Neuronal stem cell (in vitro differentiated cells): ENCODE measurements around the gene UNCX.

Experiments used
- DNase-seq: peaks from one replicate; pipeline ENCODE4 v3.0.0-alpha.2; 2013; ENCODE audit warnings: low spot score
- H2AFZ ChIP-seq: one replicate; pipeline ENCODE4 v1.6.1; 2013; ENCODE audit warnings: mild to moderate bottlenecking, low read length, inconsistent platforms
- H2AK5ac ChIP-seq: 2 replicates; pipeline ENCODE4 v1.6.1; 2013; ENCODE audit warnings: low read depth, mild to moderate bottlenecking, inconsistent platforms, low read length, moderate library complexity, mixed read lengths
- H2BK120ac ChIP-seq: 2 replicates; pipeline ENCODE4 v1.6.1; 2013; ENCODE audit warnings: low read depth, mild to moderate bottlenecking, inconsistent platforms, low read length, moderate library complexity, mixed read lengths
- H2BK12ac ChIP-seq: one replicate; pipeline ENCODE4 v1.6.1; 2013; ENCODE audit warnings: low read length, inconsistent platforms
- H2BK15ac ChIP-seq: 2 replicates; pipeline ENCODE4 v1.6.1; 2013; ENCODE audit warnings: mild to moderate bottlenecking, low read length, inconsistent platforms, mixed read lengths
- H2BK5ac ChIP-seq: one replicate; pipeline ENCODE4 v1.6.1; 2013; ENCODE audit warnings: inconsistent platforms, mild to moderate bottlenecking, low read length, moderate library complexity
- H3K14ac ChIP-seq: one replicate; pipeline ENCODE4 v1.6.1; 2013; ENCODE audit warnings: low read length, inconsistent platforms
- H3K18ac ChIP-seq: 2 replicates; pipeline ENCODE4 v1.6.1; 2013; ENCODE audit warnings: low read length, inconsistent platforms
- H3K23ac ChIP-seq: 2 replicates; pipeline ENCODE4 v1.6.1; 2013; ENCODE audit warnings: low read depth, mild to moderate bottlenecking, mixed read lengths, low read length, inconsistent platforms; ENCODE audit not compliant: poor library complexity
- H3K27ac ChIP-seq: replicated peaks from 3 replicates; pipeline ENCODE4 v1.5.1; 2013; ENCODE audit warnings: low read length, inconsistent platforms
- H3K27me3 ChIP-seq, 3 experiments: 2 replicates each; pipeline ENCODE4 v1.6.1; 2013; ENCODE audit warnings: low read length in 3 of 3, mild to moderate bottlenecking in 2 of 3, inconsistent platforms in 1 of 3, low read depth in 1 of 3, mixed read lengths in 1 of 3, moderate library complexity in 1 of 3; ENCODE audit not compliant: control insufficient read depth in 3 of 3, insufficient read depth in 3 of 3
- H3K36me3 ChIP-seq, 2 donors: replicated peaks in 1 of 2; 2 replicates each; pipeline ENCODE4 v1.6.1; 2013; ENCODE audit warnings: low read length in 2 of 2; ENCODE audit not compliant: control insufficient read depth in 2 of 2, insufficient read depth in 2 of 2
- H3K4ac ChIP-seq: 2 replicates; pipeline ENCODE4 v1.6.1; 2013; ENCODE audit warnings: inconsistent platforms, mild to moderate bottlenecking, low read length, moderate library complexity
- H3K4me1 ChIP-seq, 2 donors: 1 replicate in 1 of 2; 2 replicates in 1 of 2; pipeline ENCODE4 v1.6.1; 2013; ENCODE audit warnings: low read length in 2 of 2, low read depth in 1 of 2; ENCODE audit not compliant: control insufficient read depth in 2 of 2, insufficient read depth in 1 of 2
- H3K4me2 ChIP-seq: one replicate; pipeline ENCODE4 v1.6.1; 2013; ENCODE audit warnings: mild to moderate bottlenecking, low read length, inconsistent platforms; ENCODE audit not compliant: insufficient read depth, poor library complexity, severe bottlenecking
- H3K4me3 ChIP-seq, 2 donors: 2 replicates each; pipeline ENCODE4 v1.5.1; 2013; ENCODE audit warnings: low read length in 2 of 2, mild to moderate bottlenecking in 2 of 2, inconsistent platforms in 1 of 2, moderate library complexity in 1 of 2
- H3K79me1 ChIP-seq: one replicate; pipeline ENCODE4 v1.6.1; 2013; ENCODE audit warnings: low read depth, mild to moderate bottlenecking, inconsistent platforms, low read length, moderate library complexity
- H3K9ac ChIP-seq: one replicate; pipeline ENCODE4 v1.6.1; 2013; ENCODE audit warnings: mild to moderate bottlenecking, low read depth, low read length, inconsistent platforms; ENCODE audit not compliant: poor library complexity
- H3K9me3 ChIP-seq, 2 donors: replicated peaks in 1 of 2; 2 replicates each; pipeline versions ENCODE3 to v1.6.1; 2013; ENCODE audit warnings: low read length in 2 of 2, mild to moderate bottlenecking in 2 of 2, inconsistent platforms in 1 of 2, low read depth in 1 of 2, mixed read lengths in 1 of 2, moderate library complexity in 1 of 2; ENCODE audit not compliant: control insufficient read depth in 2 of 2, insufficient read depth in 1 of 2
- H4K8ac ChIP-seq: one replicate; pipeline ENCODE4 v1.6.1; 2013; ENCODE audit warnings: low read depth, mild to moderate bottlenecking, inconsistent platforms, low read length, moderate library complexity
- H4K91ac ChIP-seq: one replicate; pipeline ENCODE4 v1.6.1; 2013; ENCODE audit warnings: low read length, low read depth, mild to moderate bottlenecking, inconsistent platforms; ENCODE audit not compliant: poor library complexity
- WGBS, 2 donors: extraction: QIAGEN DNeasy Blood & Tissue Kit; methylation state at CpG; one replicate each; pipeline ENCODE4 v1.1.7; 2013; ENCODE audit warnings: missing lambda C conversion rate in 2 of 2, mixed read lengths in 1 of 2; ENCODE audit not compliant: insufficient read length in 2 of 2, insufficient replicate concordance in 1 of 2; ENCODE audit errors: extremely low coverage in 2 of 2; 5-methylcytosine and 5-hydroxymethylcytosine counted together

Gene UNCX

GRCh38 chr7:1227814-1228544 is 4.7 kb upstream of the UNCX start:
- no peak overlapping the region for H4K91ac ChIP-seq
- no peak overlapping the region for H3K23ac ChIP-seq
- WGBS, 2 donors = no CpG with 5 or more reads among the region's 13 CpGs
- DNase-seq = no peak
- H2BK120ac ChIP-seq = no peak overlapping the region
- peaks cover 11 to 17% of the 10 kb centered on the region in 2 donors for H3K4me1 ChIP-seq
- H2BK15ac ChIP-seq = no peak overlapping the region
- H2BK12ac ChIP-seq = no peak overlapping the region
- H3K9ac ChIP-seq = no peak overlapping the region
- H2AK5ac ChIP-seq = peak overlapping the region; percentile 86
- peaks cover 0 to 2% of the 10 kb centered on the region in 2 donors for H3K9me3 ChIP-seq
- no peak overlapping the region for H3K4me2 ChIP-seq
- H3K79me1 ChIP-seq = peaks cover 2% of the 10 kb centered on the region
- no peaks in the 10 kb centered on the region for H3K36me3 ChIP-seq
- H4K8ac ChIP-seq = no peak overlapping the region
- H2BK5ac ChIP-seq = no peak overlapping the region
- peaks cover 42 to 93% (median 84%) of the 10 kb centered on the region in 3 experiments for H3K27me3 ChIP-seq
- H3K4me3 ChIP-seq = no peak overlapping the region
- no peak overlapping the region for H2AFZ ChIP-seq
- H3K14ac ChIP-seq = no peak overlapping the region
- no peak overlapping the region for H3K4ac ChIP-seq
- H3K18ac ChIP-seq = no peak overlapping the region
- H3K27ac ChIP-seq = no peak overlapping the region

GRCh38 chr7:1228545-1229201 is 4.0 kb upstream of the UNCX start:
- no peak overlapping the region for H4K91ac ChIP-seq
- no peak overlapping the region for H2BK12ac ChIP-seq
- peaks cover 3% of the 10 kb centered on the region for H3K79me1 ChIP-seq
- no peak for DNase-seq
- peaks cover 47 to 91% (median 84%) of the 10 kb centered on the region in 3 experiments for H3K27me3 ChIP-seq
- H3K9ac ChIP-seq = no peak overlapping the region
- no peak overlapping the region for H3K4ac ChIP-seq
- no peak overlapping the region for H2BK15ac ChIP-seq
- peaks cover 11 to 15% of the 10 kb centered on the region in 2 donors for H3K4me1 ChIP-seq
- no peak overlapping the region for H2BK5ac ChIP-seq
- H3K27ac ChIP-seq = no peak overlapping the region
- H3K14ac ChIP-seq = no peak overlapping the region
- WGBS, 2 donors = no CpG with 5 or more reads among the region's 17 CpGs
- H2AK5ac ChIP-seq = no peak overlapping the region
- H3K18ac ChIP-seq = no peak overlapping the region
- H3K36me3 ChIP-seq = no peaks in the 10 kb centered on the region
- no peak overlapping the region for H3K4me2 ChIP-seq
- H3K9me3 ChIP-seq = peaks cover 0 to 2% of the 10 kb centered on the region in 2 donors
- H3K4me3 ChIP-seq = no peak overlapping the region
- no peak overlapping the region for H4K8ac ChIP-seq
- no peak overlapping the region for H2AFZ ChIP-seq
- no peak overlapping the region for H2BK120ac ChIP-seq
- H3K23ac ChIP-seq = no peak overlapping the region

GRCh38 chr7:1229202-1229947 is 3.3 kb upstream of the UNCX start:
- Histone ChIP-seq H4K8ac (no peak overlapping the region), H3K18ac (peak overlapping the region; percentile 57), H3K14ac (no peak overlapping the region), H3K4me2 (peak overlapping the region; percentile 25), H3K27ac (no peak overlapping the region), H3K23ac (no peak overlapping the region), H3K79me1 (peaks cover 4% of the 10 kb centered on the region), H2BK15ac (no peak overlapping the region), H3K27me3 (peaks cover 53 to 91% (median 86%) of the 10 kb centered on the region in 3 experiments), H2AK5ac (no peak overlapping the region), H3K4me1 (peaks cover 9 to 15% of the 10 kb centered on the region in 2 donors), H2BK120ac (no peak overlapping the region), H3K9me3 (peaks cover 0 to 2% of the 10 kb centered on the region in 2 donors), H2BK5ac (no peak overlapping the region), H3K4me3 (no peak overlapping the region), H4K91ac (no peak overlapping the region), H2BK12ac (no peak overlapping the region), H2AFZ (no peak overlapping the region), H3K9ac (no peak overlapping the region), H3K4ac (no peak overlapping the region), H3K36me3 (no peaks in the 10 kb centered on the region)
- DNase-seq = no peak
- 100% methylated on average over 1 of the region's 64 CpGs for whole genome bisulfite sequencing, 2 donors

- H3K4me1 ChIP-seq = peaks cover 9 to 18% of the 10 kb centered on the region in 2 donors
- H4K8ac ChIP-seq = no peak overlapping the region
- DNase-seq = no peak
Observed at GRCh38 chr7:1229956-1230355, 2.7 kb upstream of the UNCX start.

More at GRCh38 chr7:1229956-1230355, 2.7 kb upstream of the UNCX start:
- WGBS, 2 donors = no CpG with 5 or more reads among the region's 37 CpGs
- Histone ChIP-seq H3K4ac (no peak overlapping the region), H3K79me1 (peaks cover 4% of the 10 kb centered on the region), H2AFZ (no peak overlapping the region), H2AK5ac (no peak overlapping the region), H3K27ac (no peak overlapping the region), H2BK15ac (no peak overlapping the region), H3K9me3 (peaks cover 0 to 2% of the 10 kb centered on the region in 2 donors), H2BK120ac (no peak overlapping the region), H2BK5ac (no peak overlapping the region), H3K36me3 (no peaks in the 10 kb centered on the region), H3K9ac (no peak overlapping the region), H3K4me3 (no peak overlapping the region), H3K23ac (no peak overlapping the region), H3K27me3 (peaks cover 55 to 91% (median 90%) of the 10 kb centered on the region in 3 experiments), H4K91ac (no peak overlapping the region), H3K4me2 (peak overlapping the region; percentile 25), H2BK12ac (no peak overlapping the region), H3K14ac (no peak overlapping the region), H3K18ac (peak overlapping the region; percentile 57)
